HG02970 (cell line): ENCODE data around the gene ANKRD44.

Experiments used
- ATAC-seq: cut with Tn5 transposase; IDR thresholded peaks from one replicate; pipeline ENCODE4 v1.9.1; 2021; ENCODE audit warnings: mild to moderate bottlenecking, moderate library complexity, moderate number of reproducible peaks; ENCODE audit not compliant: unreplicated experiment, low FRiP score

ANKRD44 gene

GRCh38 chr2:196954001-196954400 is 356.6 kb downstream of the ANKRD44 start:
- ATAC-seq, result no peak

- ATAC-seq, result no peak
Observed at GRCh38 chr2:196952936-196953335, 357.6 kb downstream of the ANKRD44 start.

GRCh38 chr2:196951973-196952372 is 358.6 kb downstream of the ANKRD44 start:
- no peak for ATAC-seq

- no peak for ATAC-seq
Observed at GRCh38 chr2:196949116-196949515, 361.5 kb downstream of the ANKRD44 start.

GRCh38 chr2:196944570-196944969 is 366.0 kb downstream of the ANKRD44 start:
- ATAC-seq, result no peak

GRCh38 chr2:196941398-196942078 is 369.0 kb downstream of the ANKRD44 start:
- ATAC-seq, result no peak

GRCh38 chr2:196939371-196939770 is 371.2 kb downstream of the ANKRD44 start:
- ATAC-seq, result no peak
